ENCODE results near the gene EML6. TPM values are rescaled to one million over a fixed set of nuclear protein-coding genes. Genes with fewer than 3 reads are reported as not detected.

Gene EML6
- total RNA-seq, 1 experiment from 2014 or later, result 15.7 TPM

GRCh38 chr2:54726431-54726830 lies 3.0 kb downstream of the EML6 start:
- Histone ChIP-seq H3K9me2 (replicated peaks; ENCODE audit: low read length) (no peaks in the 10 kb centered on the region), H3K4me2 (ENCODE audit: low read length) (no peak overlapping the region)
- no TSS peak for BruUV-seq (replicated peaks)

GRCh38 chr2:54726940-54727339 lies 3.5 kb downstream of the EML6 start:
- no peak for DNase-seq
- Histone ChIP-seq H3K4me1 (ENCODE audit: insufficient read depth, low read length) (peaks cover 38% of the 10 kb centered on the region), H3K36me3 (ENCODE audit: low read depth, low read length) (no peaks in the 10 kb centered on the region), H3K27ac (ENCODE audit: low read length) (no peak overlapping the region), H4K20me1 (ENCODE audit: low read length) (no peaks in the 10 kb centered on the region), H2AFZ (ENCODE audit: low read length) (no peak overlapping the region), H3K9ac (ENCODE audit: low read length) (no peak overlapping the region), H3K9me2 (replicated peaks; ENCODE audit: low read length) (no peaks in the 10 kb centered on the region), H3K4me3 (ENCODE audit: low read length) (no peak overlapping the region), H3K4me2 (ENCODE audit: low read length) (no peak overlapping the region), H3K27me3 (ENCODE audit: low read length) (no peaks in the 10 kb centered on the region), H3K79me2 (ENCODE audit: low read length) (no peaks in the 10 kb centered on the region), H3F3A (ENCODE audit: low read length, unreplicated experiment) (no peaks in the 10 kb centered on the region), H3K9me3 (ENCODE audit: low read length) (no peaks in the 10 kb centered on the region)
- ChIA-PET POLR2A (ENCODE audit: unreplicated experiment) (interaction anchor here (0.8 kb wide), 1 partner anchor 323 kb away, joined by 5 read pairs; the partner anchor contains the start of gene RTN4), CTCF (interaction anchor here (0.5 kb wide), 1 partner anchor 129 kb away, joined by 3 read pairs; no protein-coding TSS in a partner anchor)
- no peak for TF ChIP-seq CTCF (conservative IDR thresholded peaks at IDR 0.05; ENCODE audit: low read depth, low read length)
- TF ChIP-seq EZH2phosphoT487 (IDR thresholded peaks at IDR 0.05; ENCODE audit: borderline replicate concordance, low read length), result no peak
- no peak for TF ChIP-seq EZH2 (IDR thresholded peaks at IDR 0.05; ENCODE audit: low read length, unreplicated experiment)
- no TSS peak for BruUV-seq (replicated peaks)
- no peak for ATAC-seq
- intact Hi-C loops (cut with micrococcal nuclease), result loop anchor here (10.0 kb wide), 2 partner anchors 288 to 438 kb away; no protein-coding TSS in a partner anchor

More at GRCh38 chr2:54726431-54726830, 3.0 kb downstream of the EML6 start:
- Histone ChIP-seq H4K20me1 (ENCODE audit: low read length) (no peaks in the 10 kb centered on the region), H3K27me3 (ENCODE audit: low read length) (no peaks in the 10 kb centered on the region), H3K4me1 (ENCODE audit: insufficient read depth, low read length) (peaks cover 38% of the 10 kb centered on the region), H3K9ac (ENCODE audit: low read length) (no peak overlapping the region), H3K79me2 (ENCODE audit: low read length) (no peaks in the 10 kb centered on the region), H3F3A (ENCODE audit: low read length, unreplicated experiment) (no peaks in the 10 kb centered on the region), H3K4me3 (ENCODE audit: low read length) (no peak overlapping the region), H2AFZ (ENCODE audit: low read length) (no peak overlapping the region), H3K9me3 (ENCODE audit: low read length) (no peaks in the 10 kb centered on the region), H3K27ac (ENCODE audit: low read length) (no peak overlapping the region), H3K36me3 (ENCODE audit: low read depth, low read length) (no peaks in the 10 kb centered on the region)
- intact Hi-C loops (cut with micrococcal nuclease), result loop anchor here (10.0 kb wide), 2 partner anchors 288 to 438 kb away; no protein-coding TSS in a partner anchor
- TF ChIP-seq EZH2 (IDR thresholded peaks at IDR 0.05; ENCODE audit: low read length, unreplicated experiment) (no peak), EZH2phosphoT487 (IDR thresholded peaks at IDR 0.05; ENCODE audit: borderline replicate concordance, low read length) (no peak), CTCF (conservative IDR thresholded peaks at IDR 0.05; ENCODE audit: low read depth, low read length) (no peak)
- no peak for DNase-seq
- no peak for ATAC-seq
- POLR2A ChIA-PET (ENCODE audit: unreplicated experiment), result interaction anchor here (0.6 to 0.8 kb wide), 2 partner anchors 38 to 324 kb away, joined by 3 to 5 read pairs; partner anchors contain the start of gene RTN4
- CTCF ChIA-PET, result no interaction called here

- intact Hi-C loops (cut with micrococcal nuclease), result loop anchor here (1.0 to 10.0 kb wide), 5 partner anchors 31 to 436 kb away; no protein-coding TSS in a partner anchor
- Histone ChIP-seq H3K4me1 (ENCODE audit: insufficient read depth, low read length) (peaks cover 28% of the 10 kb centered on the region), H3F3A (ENCODE audit: low read length, unreplicated experiment) (no peaks in the 10 kb centered on the region), H3K79me2 (ENCODE audit: low read length) (no peaks in the 10 kb centered on the region), H3K9me2 (replicated peaks; ENCODE audit: low read length) (no peaks in the 10 kb centered on the region), H3K36me3 (ENCODE audit: low read depth, low read length) (no peaks in the 10 kb centered on the region), H3K27me3 (ENCODE audit: low read length) (no peaks in the 10 kb centered on the region), H3K9me3 (ENCODE audit: low read length) (no peaks in the 10 kb centered on the region), H3K27ac (ENCODE audit: low read length) (peak overlapping the region; percentile 69), H3K9ac (ENCODE audit: low read length) (no peak overlapping the region), H2AFZ (ENCODE audit: low read length) (no peak overlapping the region), H4K20me1 (ENCODE audit: low read length) (no peaks in the 10 kb centered on the region), H3K4me2 (ENCODE audit: low read length) (peak overlapping the region; percentile 66), H3K4me3 (ENCODE audit: low read length) (no peak overlapping the region; the same call in 1 of the 2 replicates)
- ChIA-PET POLR2A (ENCODE audit: unreplicated experiment) (interaction anchor here (0.6 kb wide), 2 partner anchors 12 to 56 kb away, joined by 3 to 10 read pairs; no protein-coding TSS in a partner anchor), CTCF (interaction anchor here (0.8 to 1.2 kb wide), 5 partner anchors 29 to 171 kb away, joined by 3 to 8 read pairs (median 5); no protein-coding TSS in a partner anchor)
- ATAC-seq, result peak; percentile 83
- no peak for TF ChIP-seq EZH2 (IDR thresholded peaks at IDR 0.05; ENCODE audit: low read length, unreplicated experiment)
- peak; percentile 63 for TF ChIP-seq CTCF (conservative IDR thresholded peaks at IDR 0.05; ENCODE audit: low read depth, low read length)
- no TSS peak for BruUV-seq (replicated peaks)
- DNase-seq, result peak; percentile 95
Observed at GRCh38 chr2:54728669-54729120, 5.2 kb downstream of the EML6 start.
